HEK293 (cell line): ENCODE results near the gene TMED3.

Experiments
- CTCF ChIA-PET: fragments of 350-600 bp; formaldehyde crosslinking; extraction: SDS; loops from one replicate; lab custom pipeline; 2021; ENCODE audit warnings: antibody characterized with exemption; lab: Yijun Ruan, JAX
- POLR2A ChIA-PET: fragments of 300-600 bp; formaldehyde crosslinking; extraction: SDS; loops from one replicate; lab custom pipeline; 2020; ENCODE audit warnings: antibody characterized with exemption, inconsistent platforms; lab: Yijun Ruan, JAX
- H3K27ac ChIP-seq: fragments of 200-500 bp; sonication (Bioruptor generic); 2 replicates; pipeline ENCODE4 v1.5.1; 2014; ENCODE audit warnings: low read depth, low read length, control low read depth, inconsistent platforms; ENCODE audit errors: extremely low read depth
- H3K36me3 ChIP-seq, 2 experiments: fragments of 200-500 bp in 1 of 2; sonication (Bioruptor generic) in 1 of 2; 1 replicate in 1 of 2; 2 replicates in 1 of 2; pipeline ENCODE4 v1.5.1; 2014 to 2017; ENCODE audit warnings: inconsistent platforms in 2 of 2, low read length in 2 of 2; ENCODE audit not compliant: control insufficient read depth in 2 of 2, insufficient read depth in 1 of 2
- H3K4me1 ChIP-seq: fragments of 200-500 bp; sonication (Bioruptor generic); 2 replicates; pipeline ENCODE4 v1.5.1; 2014; ENCODE audit warnings: mild to moderate bottlenecking, low read length, inconsistent platforms; ENCODE audit not compliant: control insufficient read depth, insufficient read depth
- H3K4me3 ChIP-seq: 2 replicates; pipeline ENCODE4 v1.5.1; 2011; ENCODE audit warnings: low read depth, mild to moderate bottlenecking, control low read depth, low read length, moderate library complexity
- H3K9me3 ChIP-seq: fragments of 200-500 bp; sonication (Bioruptor generic); 2 replicates; pipeline ENCODE4 v1.5.1; 2014; ENCODE audit warnings: low read depth, low read length, inconsistent platforms; ENCODE audit not compliant: control insufficient read depth, insufficient read depth
- INSM2 ChIP-seq: fragments of 450-650 bp; formaldehyde crosslinking; IDR thresholded peaks from 2 replicates; pipeline ENCODE4 v1.5.1; 2016; ENCODE audit warnings: missing biosample characterization, missing genetic modification characterization
- KLF1 ChIP-seq: fragments of 450-650 bp; formaldehyde crosslinking; IDR thresholded peaks from 2 replicates; pipeline ENCODE4 v1.5.1; 2016; ENCODE audit warnings: missing biosample characterization, missing genetic modification characterization
- KLF10 ChIP-seq: fragments of 450-650 bp; IDR thresholded peaks from 2 replicates; pipeline ENCODE4 v1.5.1; 2018; ENCODE audit warnings: missing biosample characterization, mild to moderate bottlenecking, missing genetic modification characterization
- PATZ1 ChIP-seq: fragments of 450-650 bp; formaldehyde crosslinking; IDR thresholded peaks from 2 replicates; pipeline ENCODE4 v1.5.1; 2016; ENCODE audit warnings: missing biosample characterization, missing genetic modification characterization
- PRDM1 ChIP-seq: fragments of 450-650 bp; formaldehyde crosslinking; IDR thresholded peaks from 2 replicates; pipeline ENCODE4; 2016; ENCODE audit warnings: missing biosample characterization, missing genetic modification characterization
- PRDM10 ChIP-seq: fragments of 450-650 bp; formaldehyde crosslinking; IDR thresholded peaks from 2 replicates; pipeline ENCODE4 v1.5.1; 2016; ENCODE audit warnings: missing biosample characterization, missing genetic modification characterization
- SP2 ChIP-seq: fragments of 450-650 bp; formaldehyde crosslinking; IDR thresholded peaks from 2 replicates; pipeline ENCODE4 v1.5.1; 2016; ENCODE audit warnings: missing biosample characterization, missing genetic modification characterization
- SP3 ChIP-seq: fragments of 450-650 bp; formaldehyde crosslinking; IDR thresholded peaks from 2 replicates; pipeline ENCODE4 v1.5.1; 2016; ENCODE audit warnings: missing biosample characterization, missing genetic modification characterization
- TSHZ1 ChIP-seq: fragments of 450-650 bp; formaldehyde crosslinking; IDR thresholded peaks from 2 replicates; pipeline ENCODE4 v1.5.1; 2016; ENCODE audit warnings: missing biosample characterization, missing genetic modification characterization, borderline replicate concordance
- ZBTB48 ChIP-seq: fragments of 450-650 bp; formaldehyde crosslinking; IDR thresholded peaks from 2 replicates; pipeline ENCODE4 v1.5.1; 2016; ENCODE audit warnings: missing biosample characterization, missing genetic modification characterization
- ZEB2 ChIP-seq: fragments of 450-650 bp; formaldehyde crosslinking; IDR thresholded peaks from 2 replicates; pipeline ENCODE4 v1.5.1; 2016; ENCODE audit warnings: missing biosample characterization, missing genetic modification characterization
- ZFP41 ChIP-seq: fragments of 450-650 bp; formaldehyde crosslinking; IDR thresholded peaks from 2 replicates; pipeline ENCODE4 v1.5.1; 2016; ENCODE audit warnings: missing biosample characterization, missing genetic modification characterization, borderline replicate concordance
- ZNF529 ChIP-seq: fragments of 450-650 bp; formaldehyde crosslinking; IDR thresholded peaks from 2 replicates; pipeline ENCODE4 v1.5.1; 2017; ENCODE audit warnings: missing genetic modification characterization, missing biosample characterization; ENCODE audit not compliant: insufficient replicate concordance
- ZNF768 ChIP-seq: fragments of 450-650 bp; formaldehyde crosslinking; IDR thresholded peaks from 2 replicates; pipeline ENCODE4 v1.5.1; 2018; ENCODE audit warnings: missing biosample characterization, mild to moderate bottlenecking, missing genetic modification characterization
- ZNF792 ChIP-seq: fragments of 450-650 bp; formaldehyde crosslinking; IDR thresholded peaks from 2 replicates; pipeline ENCODE4 v1.5.1; 2016; ENCODE audit warnings: missing biosample characterization, missing genetic modification characterization

Gene TMED3

GRCh38 chr15:79308874-79309273, 2.0 kb upstream of the TMED3 start:
- Histone ChIP-seq H3K36me3 (peaks cover 5 to 12% of the 10 kb centered on the region in 2 experiments; a peak in 2 of 3 replicates), H3K4me3 (no peak overlapping the region), H3K9me3 (no peaks in the 10 kb centered on the region), H3K27ac (no peak overlapping the region), H3K4me1 (peaks cover 6% of the 10 kb centered on the region)
- CTCF ChIA-PET = interaction anchor here (0.6 to 1.5 kb wide), 5 partner anchors 31 to 836 kb away, joined by 3 to 4 read pairs (median 3); no protein-coding TSS in a partner anchor
- TF ChIP-seq ZFP41 (tag by site-specific recombination) = no peak
- TF ChIP-seq ZNF768 (tag by site-specific recombination) = no peak
- POLR2A ChIA-PET = no interaction called here

GRCh38 chr15:79310612-79310984, 314 bp upstream of the TMED3 start:
- Histone ChIP-seq H3K27ac (no peak overlapping the region), H3K9me3 (no peaks in the 10 kb centered on the region), H3K36me3 (peaks cover 15 to 29% of the 10 kb centered on the region in 2 experiments; a peak in 2 of 3 replicates), H3K4me3 (peak overlapping the region; percentile 36), H3K4me1 (peaks cover 6% of the 10 kb centered on the region)
- POLR2A ChIA-PET = interaction anchor here (0.6 to 1.0 kb wide), 6 partner anchors 9 to 546 kb away, joined by 3 to 4 read pairs (median 3); no protein-coding TSS in a partner anchor
- TF ChIP-seq ZNF529 (tag by site-specific recombination) = no peak
- TF ChIP-seq ZEB2 (tag by site-specific recombination) = no peak
- peak; percentile 45; the same call in 1 of the 2 replicates for TF ChIP-seq PATZ1 (tag by site-specific recombination)
- TF ChIP-seq SP3 = peak; percentile 14; the same call in 1 of the 2 replicates
- TF ChIP-seq TSHZ1 = no peak
- TF ChIP-seq KLF1 = peak; percentile 27; the same call in 1 of the 2 replicates
- 0 out of 2 replicates have a peak, but pooled peaks have one; percentile 15 for TF ChIP-seq KLF10 (tag by site-specific recombination)
- no peak for TF ChIP-seq INSM2 (tag by site-specific recombination)
- no peak for TF ChIP-seq SP2 (tag by site-specific recombination)
- TF ChIP-seq PRDM1 (tag by site-specific recombination) = no peak
- TF ChIP-seq PRDM10 (tag by site-specific recombination) = peak; percentile 18; the same call in 1 of the 2 replicates
- TF ChIP-seq ZNF792 (tag by site-specific recombination) = no peak
- peak; percentile 75 for TF ChIP-seq ZBTB48 (tag by site-specific recombination)
- CTCF ChIA-PET = interaction anchor here (0.5 to 2.4 kb wide), 5 partner anchors 13 to 873 kb away, joined by 3 to 14 read pairs (median 4); no protein-coding TSS in a partner anchor
